Epithelial cell of proximal tubule (primary cell): Measurements from ENCODE around the gene CAPN3. TPM values are rescaled to one million over a fixed set of nuclear protein-coding genes. Genes with fewer than 3 reads are reported as not detected.

Source experiments
- DNase-seq: peaks from one replicate; pipeline ENCODE4 v3.0.0-alpha.2; 2011; ENCODE audit warnings: low read depth
- H3K4me3 ChIP-seq: 2 replicates; pipeline ENCODE4 v1.5.1; 2011; ENCODE audit warnings: low read depth, mild to moderate bottlenecking, low read length
- total RNA-seq: library from RNA; depleted of rRNA; stranded (reverse); fragments of >200 nt; gene quantifications from 2 replicates; pipeline ENCODE4 v1.2.3, GENCODE V29; 2015
- TF ChIP-seq, protein P1 (sequence below): conservative IDR thresholded peaks from 2 replicates; pipeline ENCODE4 v1.5.1; 2012; ENCODE audit warnings: low read depth, mild to moderate bottlenecking, low read length

CAPN3 gene
- total RNA-seq, 1 donor from 2014 or later = 1.2 TPM

DNA sequence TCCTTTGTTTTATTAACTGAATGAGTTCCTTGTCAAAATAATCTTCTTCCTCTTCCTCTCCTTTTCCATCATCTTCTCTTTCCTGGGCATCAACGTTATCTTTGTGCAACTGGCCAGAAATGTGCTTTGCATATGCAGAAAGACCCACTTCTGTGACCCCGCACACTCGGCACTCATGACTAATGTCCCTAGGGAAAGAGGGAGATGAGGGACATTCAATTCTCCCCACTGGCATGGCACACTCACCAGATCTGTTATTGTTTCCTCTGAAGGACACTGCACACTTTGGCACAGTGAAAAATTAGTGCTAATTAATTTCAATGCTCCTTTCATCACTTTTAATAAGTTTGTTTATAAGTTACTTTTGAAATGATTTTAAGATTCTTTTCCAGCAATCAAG is 97.7 kb downstream of the CAPN3 start:
- DNase-seq = no peak
- H3K4me3 ChIP-seq = no peak overlapping the region
- TF ChIP-seq, protein P1, sequence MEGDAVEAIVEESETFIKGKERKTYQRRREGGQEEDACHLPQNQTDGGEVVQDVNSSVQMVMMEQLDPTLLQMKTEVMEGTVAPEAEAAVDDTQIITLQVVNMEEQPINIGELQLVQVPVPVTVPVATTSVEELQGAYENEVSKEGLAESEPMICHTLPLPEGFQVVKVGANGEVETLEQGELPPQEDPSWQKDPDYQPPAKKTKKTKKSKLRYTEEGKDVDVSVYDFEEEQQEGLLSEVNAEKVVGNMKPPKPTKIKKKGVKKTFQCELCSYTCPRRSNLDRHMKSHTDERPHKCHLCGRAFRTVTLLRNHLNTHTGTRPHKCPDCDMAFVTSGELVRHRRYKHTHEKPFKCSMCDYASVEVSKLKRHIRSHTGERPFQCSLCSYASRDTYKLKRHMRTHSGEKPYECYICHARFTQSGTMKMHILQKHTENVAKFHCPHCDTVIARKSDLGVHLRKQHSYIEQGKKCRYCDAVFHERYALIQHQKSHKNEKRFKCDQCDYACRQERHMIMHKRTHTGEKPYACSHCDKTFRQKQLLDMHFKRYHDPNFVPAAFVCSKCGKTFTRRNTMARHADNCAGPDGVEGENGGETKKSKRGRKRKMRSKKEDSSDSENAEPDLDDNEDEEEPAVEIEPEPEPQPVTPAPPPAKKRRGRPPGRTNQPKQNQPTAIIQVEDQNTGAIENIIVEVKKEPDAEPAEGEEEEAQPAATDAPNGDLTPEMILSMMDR = no peak

DNA sequence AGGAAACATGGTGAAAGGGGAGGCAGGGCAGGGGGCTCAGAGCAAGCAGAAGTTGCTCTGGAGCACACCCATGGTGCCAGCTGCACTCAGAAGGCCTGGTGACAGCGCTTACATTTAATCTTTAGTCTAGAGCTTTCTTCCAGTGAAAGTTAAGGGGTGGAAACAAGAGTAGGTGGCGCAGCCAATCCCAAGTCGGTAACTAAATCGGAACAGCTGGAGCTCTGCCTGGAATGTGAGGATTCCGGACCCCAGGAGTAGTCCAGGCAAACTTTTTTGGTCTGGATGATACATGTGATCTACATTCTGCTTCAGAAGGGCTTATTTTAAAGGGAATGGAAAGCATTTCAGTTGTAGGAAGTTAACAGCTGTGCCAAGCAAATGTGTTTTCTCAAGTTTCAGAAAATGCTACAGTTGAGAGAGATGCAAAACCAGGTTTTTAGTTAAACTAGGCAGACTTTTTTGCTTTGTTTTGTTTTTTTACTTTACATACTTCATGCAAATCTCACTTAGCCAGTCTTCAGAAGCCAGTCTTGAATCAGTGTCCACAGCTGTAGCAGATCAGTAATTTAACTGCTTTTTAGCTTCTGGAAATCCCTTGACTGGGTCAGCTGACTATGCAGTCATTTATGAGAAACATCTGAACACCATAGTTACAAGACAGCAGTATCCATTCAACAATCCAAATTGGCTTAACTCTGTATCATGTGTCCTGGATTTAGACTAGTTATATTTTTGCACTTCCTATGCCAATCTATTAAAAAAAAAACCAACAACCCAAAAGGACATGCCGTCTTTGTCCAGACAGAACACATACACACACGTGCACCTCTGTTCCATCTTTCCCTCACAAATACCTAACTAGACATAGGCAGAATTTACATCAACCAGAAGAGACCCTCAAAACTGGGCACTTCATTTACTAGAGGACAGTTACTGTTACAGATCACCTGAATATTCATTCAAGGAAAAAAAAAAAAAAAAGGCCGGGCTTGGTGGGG is 98.4 kb downstream of the CAPN3 start:
- DNase-seq = peak; percentile 75
- TF ChIP-seq, protein P1 = no peak
- H3K4me3 ChIP-seq = peak overlapping the region; percentile 20

DNA sequence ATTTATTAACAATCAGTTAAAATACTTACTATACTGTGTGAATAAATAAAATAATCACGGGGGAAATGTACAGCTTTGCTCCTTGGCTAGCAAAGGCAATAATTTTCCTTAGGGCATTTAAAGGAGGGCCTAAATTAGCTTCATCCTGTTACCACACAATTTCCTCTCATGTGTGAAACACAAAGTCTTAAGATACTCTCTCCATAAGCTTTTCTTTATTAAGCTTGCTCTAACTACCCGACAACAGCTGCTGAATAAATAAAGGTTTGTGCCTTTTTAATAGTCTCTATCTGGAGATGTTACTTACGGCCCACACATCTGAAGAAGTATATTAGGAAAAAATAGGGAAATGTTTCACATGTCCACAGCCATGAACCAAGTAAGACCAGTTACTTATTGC is 102.0 kb downstream of the CAPN3 start:
- TF ChIP-seq, protein P1 = no peak
- no peak for DNase-seq
- H3K4me3 ChIP-seq = no peak overlapping the region

Other genes starting within 250 kb of the CAPN3 start
- 0.40 and 0.72 TPM in 2 replicates for gene PLA2G4F, start 202.9 kb upstream of the CAPN3 start, total RNA-seq
- 15.9 and 29.1 TPM in 2 replicates for gene VPS39, start 151.2 kb upstream of the CAPN3 start, total RNA-seq
- 11.2 and 13.1 TPM in 2 replicates for gene GANC, start 86.3 kb upstream of the CAPN3 start, total RNA-seq
- 27.8 and 31.1 TPM in 2 replicates for gene TMEM87A, start 86.1 kb upstream of the CAPN3 start, total RNA-seq
- gene ZNF106, start 131.6 kb downstream of the CAPN3 start, total RNA-seq = 26.8 and 27.1 TPM in 2 replicates
- 68.6 and 76.4 TPM in 2 replicates for gene SNAP23, start 136.1 kb downstream of the CAPN3 start, total RNA-seq
- gene LRRC57, start 189.3 kb downstream of the CAPN3 start, total RNA-seq = 14.7 and 20.3 TPM in 2 replicates
- gene HAUS2, start 189.3 kb downstream of the CAPN3 start, total RNA-seq = 54.0 and 77.5 TPM in 2 replicates
- gene STARD9, start 216.1 kb downstream of the CAPN3 start, total RNA-seq = 2.4 and 5.4 TPM in 2 replicates